Measurements from ENCODE around the gene SERINC5.

- no peak for TF ChIP-seq ZFP30 (CRISPR knock-in tag; IDR thresholded peaks at IDR 0.05)
- TF ChIP-seq ISL1 (CRISPR knock-in tag; IDR thresholded peaks at IDR 0.05) = no peak
- TF ChIP-seq ESRRG (CRISPR knock-in tag; IDR thresholded peaks at IDR 0.05) = no peak
- TF ChIP-seq ZFP3 (CRISPR knock-in tag; IDR thresholded peaks at IDR 0.05) = no peak
- TF ChIP-seq PATZ1 (CRISPR knock-in tag; IDR thresholded peaks at IDR 0.05; ENCODE audit: borderline replicate concordance) = no peak
Observed at GRCh38 chr5:80149161-80149609, 106.7 kb downstream of the SERINC5 start.

Data from SK-N-SH treated with all-trans-retinoic acid at 6 μM for 48 hours (cell line).